ENCODE results near the gene IL4I1. TPM values are rescaled to one million over a fixed set of nuclear protein-coding genes. Genes with fewer than 3 reads are reported as not detected.

IL4I1 gene
- total RNA-seq, 1 experiment from 2014 or later, result 0.71 TPM

GRCh38 chr19:49906879-49907564 lies 10.3 kb upstream of the IL4I1 start:
- H3K9me2 ChIP-seq (ENCODE audit: insufficient read depth), result no peaks in the 10 kb centered on the region
- CTCF ChIA-PET, result no interaction called here
- no peak for DNase-seq (ENCODE audit: low read depth, low spot score)
- no peak overlapping the region for H2AFZ ChIP-seq (ENCODE audit: low read depth, low read length, poor library complexity, severe bottlenecking)
- POLR2A ChIA-PET, result interaction anchor here (0.7 kb wide), 2 partner anchors 20 to 52 kb away, joined by 3 to 4 read pairs; no protein-coding TSS in a partner anchor
- no peak overlapping the region for H3K9ac ChIP-seq (ENCODE audit: low read length)
- H3K27ac ChIP-seq (ENCODE audit: low read depth, low read length), result no peak overlapping the region
- H3K79me2 ChIP-seq (ENCODE audit: insufficient read depth, low read length), result peaks cover 29% of the 10 kb centered on the region
- TF ChIP-seq REST (IDR thresholded peaks at IDR 0.05; ENCODE audit: low read depth) (no peak), YY1 (IDR thresholded peaks at IDR 0.05; ENCODE audit: extremely low read depth, insufficient replicate concordance, low read depth, low read length) (no peak), SP1 (IDR thresholded peaks at IDR 0.05; ENCODE audit: low read depth) (no peak), ZNF274 (IDR thresholded peaks at IDR 0.05; ENCODE audit: low read depth, low read length) (no peak), ZBTB33 (IDR thresholded peaks at IDR 0.05; ENCODE audit: extremely low read depth, insufficient replicate concordance, low read length) (no peak), CBX3 (IDR thresholded peaks at IDR 0.05; ENCODE audit: low read depth) (no peak), CEBPB (IDR thresholded peaks at IDR 0.05; ENCODE audit: low read depth) (no peak)
- H3K36me3 ChIP-seq (ENCODE audit: control insufficient read depth in 1 of 2, insufficient read depth in 2 of 2, low read length in 2 of 2), result peaks cover 14 to 32% of the 10 kb centered on the region in 2 experiments; a peak in 3 of 4 replicates
- H3K4me1 ChIP-seq (ENCODE audit: control insufficient read depth in 1 of 2, insufficient read depth in 2 of 2, low read length in 2 of 2), result no peaks in the 10 kb centered on the region
- BruUV-seq (replicated peaks), result TSS peak; percentile 59
- H3K9me3 ChIP-seq (ENCODE audit: control insufficient read depth in 1 of 2, insufficient read depth in 1 of 2, low read depth in 1 of 2, low read length in 2 of 2), result no peaks in the 10 kb centered on the region
- intact Hi-C loops (cut with micrococcal nuclease), result no loop called here
- no peaks in the 10 kb centered on the region for H3K27me3 ChIP-seq (ENCODE audit: insufficient read depth, low read length)
- H4K20me1 ChIP-seq (ENCODE audit: insufficient read depth), result no peaks in the 10 kb centered on the region
- no peak overlapping the region for H3K4me2 ChIP-seq (ENCODE audit: low read length)
- H3K4me3 ChIP-seq (replicated peaks in 1 of 2; ENCODE audit: low read depth in 1 of 2, low read length in 2 of 2), result no peak overlapping the region
- no peak for ATAC-seq
- RAD21 ChIA-PET (ENCODE audit: low non-redundant PET in 1 of 2, low total read pairs in 2 of 2, uncharacterized antibody in 2 of 2, unreplicated experiment in 2 of 2), result no interaction called here
